Transverse colon (tissue), 3 donors: ENCODE measurements around the gene ENDOV.

Source experiments
- CTCF ChIP-seq, 5 experiments: fragments of 200-600 bp in 3 of 5; fragments of 450-650 bp in 2 of 5; sonication (generic) in 3 of 5; IDR thresholded peaks; 1 replicate in 2 of 5; 2 replicates in 3 of 5; pipeline ENCODE4 v1.5.1; 2016 to 2017; ENCODE audit warnings: antibody characterized with exemption in 5 of 5, inconsistent platforms in 3 of 5, mild to moderate bottlenecking in 2 of 5, moderate library complexity in 1 of 5
- POLR2A ChIP-seq: fragments of 450-650 bp; IDR thresholded peaks from one replicate; pipeline ENCODE4 v1.6.1; 2016; ENCODE audit warnings: antibody characterized with exemption, mild to moderate bottlenecking, moderate library complexity

GRCh38 chr17:80365983-80366382, 49.0 kb upstream of the ENDOV start:
- TF ChIP-seq CTCF (IDR thresholded peaks at IDR 0.05) (no peak), POLR2A (no peak)
